CD1c-positive myeloid dendritic cell (primary cell): ENCODE results near the gene LHFPL2.
"Not testable (repeated sequence)": the region's sequence is repeated elsewhere in the genome, so short reads cannot be mapped to it uniquely, and the experiment has no call there.

ENCODE experiments used
- DNase-seq: peaks from one replicate; pipeline ENCODE4 v3.0.0-alpha.2; 2016; ENCODE audit errors: extremely low spot score

Gene LHFPL2

DNA sequence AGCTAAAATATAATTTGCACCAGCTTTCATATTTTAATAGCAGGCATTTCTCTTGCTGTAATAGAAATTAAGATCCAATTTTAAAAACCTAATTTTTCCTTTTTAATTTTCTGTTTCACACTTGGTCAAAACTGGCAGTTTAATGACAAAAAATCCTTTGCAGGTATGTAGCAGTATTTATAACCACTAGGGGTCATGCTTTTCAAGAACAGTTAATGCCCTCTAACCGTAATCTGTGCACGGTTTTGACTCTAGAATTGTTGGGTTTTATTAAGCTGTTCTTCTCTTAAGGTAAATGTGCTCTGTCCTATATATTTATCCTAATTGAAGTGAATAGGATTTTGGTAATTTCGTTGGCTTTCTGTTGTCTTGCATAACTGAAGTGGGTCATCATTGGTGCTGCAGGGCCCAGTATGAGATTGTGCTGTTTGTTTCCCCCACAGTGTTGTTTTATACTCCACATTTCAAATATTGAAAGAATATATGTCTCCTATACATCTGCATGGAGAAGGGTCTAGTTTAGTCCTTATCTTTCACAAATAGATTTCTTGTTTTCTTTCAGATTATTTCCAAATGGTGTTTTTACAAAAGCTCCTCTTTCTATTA is 180.7 kb downstream of the LHFPL2 start:
- peak; percentile 56 for DNase-seq

DNA sequence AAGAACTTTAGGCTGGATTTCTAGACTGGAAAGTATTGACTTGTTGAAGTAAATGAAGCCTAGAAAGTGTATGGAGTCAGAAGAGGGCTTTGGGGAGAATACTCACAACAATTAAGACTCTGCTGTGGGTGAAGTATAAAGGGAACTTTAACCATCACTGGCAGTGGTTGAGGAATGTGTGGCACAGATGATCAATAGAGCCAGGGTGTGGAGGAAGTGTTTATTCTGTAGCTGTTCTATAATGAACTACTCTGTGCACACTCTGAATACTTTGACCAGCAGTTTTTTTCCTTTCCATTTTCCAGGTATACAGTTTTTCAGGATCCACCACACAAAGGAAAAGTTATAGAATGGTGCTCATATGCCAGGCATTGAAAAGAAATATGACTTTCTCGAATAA is 181.4 kb downstream of the LHFPL2 start:
- no peak for DNase-seq

DNA sequence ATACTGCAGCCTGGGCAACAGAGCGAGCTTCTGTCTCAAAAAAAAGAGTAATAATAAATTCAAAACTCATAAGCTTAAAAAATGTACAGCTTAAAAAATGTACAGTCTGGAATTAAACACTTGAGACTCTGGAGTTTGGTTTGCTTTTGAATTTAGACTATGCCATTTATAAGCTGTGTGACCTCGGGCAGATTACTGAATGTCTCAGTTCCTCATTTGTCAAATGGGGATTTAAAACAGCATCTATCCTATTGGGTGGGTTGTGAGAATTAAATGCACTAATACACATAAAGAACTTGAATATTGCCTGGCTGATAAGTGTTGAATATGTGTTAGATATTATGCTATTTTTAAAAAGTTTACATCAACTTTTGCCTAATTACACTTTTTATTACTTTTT is 189.7 kb downstream of the LHFPL2 start:
- peak; percentile 28 for DNase-seq

DNA sequence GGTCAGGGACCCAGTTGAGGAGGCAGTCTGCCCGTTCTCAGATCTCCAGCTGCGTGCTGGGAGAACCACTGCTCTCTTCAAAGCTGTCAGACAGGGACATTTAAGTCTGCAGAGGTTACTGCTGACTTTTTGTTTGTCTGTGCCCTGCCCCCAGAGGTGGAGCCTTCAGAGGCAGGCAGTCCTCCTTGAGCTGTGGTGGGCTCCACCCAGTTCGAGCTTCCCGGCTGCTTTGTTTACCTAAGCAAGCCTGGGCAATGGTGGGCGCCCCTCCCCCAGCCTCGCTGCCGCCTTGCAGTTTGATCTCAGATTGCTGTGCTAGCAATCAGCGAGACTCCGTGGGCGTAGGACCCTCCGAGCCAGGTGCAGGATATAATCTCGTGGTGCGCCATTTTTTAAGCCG is 191.1 kb downstream of the LHFPL2 start:
- DNase-seq, result not testable (repeated sequence)

DNA sequence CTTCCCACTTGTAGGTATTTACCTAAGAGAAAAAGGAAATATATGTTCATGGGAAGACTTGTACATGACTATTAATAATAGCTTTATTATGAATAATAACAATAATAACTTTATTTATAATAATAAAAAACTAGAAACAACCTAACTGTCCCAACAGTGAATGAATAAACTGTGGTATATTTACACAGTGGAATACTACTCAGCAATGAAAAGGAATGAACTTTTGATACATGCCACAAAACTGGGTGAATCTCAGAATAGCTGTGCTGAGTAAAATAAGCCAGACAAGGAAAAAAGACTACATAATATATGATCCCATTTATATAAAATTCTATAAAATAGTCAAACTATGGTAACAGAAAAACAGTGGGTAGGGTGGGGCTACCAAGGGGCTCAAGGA is 199.5 kb downstream of the LHFPL2 start:
- DNase-seq, result no peak

DNA sequence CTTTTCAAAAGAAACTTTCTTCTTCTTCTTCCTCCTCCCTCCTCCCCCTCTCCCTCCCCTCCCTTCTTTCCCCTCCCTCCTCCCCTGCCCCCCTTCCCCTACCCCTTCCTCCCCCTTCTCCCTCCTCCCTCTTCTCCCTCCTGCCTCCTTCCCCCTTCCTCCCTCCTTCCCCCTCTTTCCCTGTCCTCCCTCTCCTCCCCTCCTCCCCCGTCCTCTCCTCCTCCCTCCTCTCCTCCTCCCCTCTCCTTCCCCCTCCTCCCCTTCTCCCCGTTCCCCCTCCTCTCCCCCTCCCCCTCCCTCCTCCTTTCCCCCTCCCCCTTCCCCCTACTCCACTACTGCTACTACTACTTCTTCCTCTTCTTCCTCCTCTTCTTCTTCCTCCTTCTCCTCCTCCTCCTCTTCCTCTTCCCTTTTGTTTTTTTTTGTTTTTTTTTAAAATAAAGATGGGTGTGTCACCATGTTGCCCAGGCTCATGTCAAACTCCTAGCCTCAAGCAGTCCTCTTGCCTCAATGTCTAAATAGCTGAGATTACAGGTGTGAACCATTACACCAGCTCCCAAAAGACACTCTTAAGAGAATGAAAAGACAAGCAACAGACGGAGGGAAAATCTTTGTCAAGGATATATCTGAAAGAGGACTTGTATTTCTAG is 200.7 kb downstream of the LHFPL2 start:
- DNase-seq, result no peak
